Stimulated activated CD8-positive, alpha-beta memory T cell treated with anti-CD3 and anti-CD28 coated beads, Interleukin-12 subunit alpha, Interleukin-12 subunit beta, amount 100 ng/mL, for 24 hours (primary cell): ENCODE results near the gene C21orf58.

Experiments used
- DNase-seq: peaks from one replicate; pipeline ENCODE4 v3.0.0-alpha.2; 2020; ENCODE audit errors: extremely low read depth

C21orf58 gene

DNA sequence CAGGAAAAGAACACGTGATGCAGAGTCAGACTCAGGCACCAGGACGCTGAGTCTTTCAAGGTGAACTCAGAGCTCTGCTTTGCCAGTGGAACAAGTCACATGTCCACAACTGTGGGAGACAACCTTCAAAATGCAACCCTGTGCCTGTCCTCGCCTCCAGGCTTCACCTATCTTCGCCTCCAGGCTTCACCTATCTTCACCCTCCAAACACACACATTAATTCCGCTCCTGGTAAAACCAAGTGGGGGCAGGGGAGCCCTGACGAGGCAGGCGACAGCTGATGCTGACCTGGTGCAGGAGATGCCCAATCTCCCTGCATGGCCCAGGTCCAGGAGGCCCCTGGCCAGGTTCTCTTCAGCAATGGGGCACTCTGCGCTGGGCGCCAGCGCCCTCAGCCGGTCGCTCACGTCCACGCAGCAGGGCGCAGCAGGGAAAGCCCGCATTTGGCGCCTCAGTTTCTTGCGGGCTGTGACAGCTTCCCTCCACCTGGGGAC, 67.1 kb downstream of the C21orf58 start:
- no peak for DNase-seq

- no peak for DNase-seq
Measured at GRCh38 chr21:46255758-46256337, 67.8 kb downstream of the C21orf58 start.

DNA sequence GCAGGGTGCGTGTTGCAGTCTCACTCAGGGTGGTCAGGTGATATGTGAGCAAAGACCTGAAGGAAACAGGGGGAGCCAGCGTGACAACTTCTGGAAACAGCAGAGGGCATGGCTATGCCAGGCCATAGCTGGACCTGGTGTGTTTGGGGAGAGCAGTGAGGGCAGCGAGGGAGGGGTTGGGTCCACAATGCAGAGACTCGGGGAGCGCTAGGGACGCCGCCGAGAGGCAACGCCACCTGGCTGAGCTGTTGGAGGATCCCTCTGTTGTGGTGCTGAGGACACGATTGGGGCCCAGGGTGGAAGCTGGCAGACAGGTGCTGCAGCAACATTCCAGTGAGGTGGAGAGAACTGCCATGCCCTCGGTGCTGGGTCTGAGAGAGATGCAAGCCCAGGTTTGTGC, 68.5 kb downstream of the C21orf58 start:
- DNase-seq, result no peak

GRCh38 chr21:46254208-46254975, 69.3 kb downstream of the C21orf58 start:
- no peak for DNase-seq

DNA sequence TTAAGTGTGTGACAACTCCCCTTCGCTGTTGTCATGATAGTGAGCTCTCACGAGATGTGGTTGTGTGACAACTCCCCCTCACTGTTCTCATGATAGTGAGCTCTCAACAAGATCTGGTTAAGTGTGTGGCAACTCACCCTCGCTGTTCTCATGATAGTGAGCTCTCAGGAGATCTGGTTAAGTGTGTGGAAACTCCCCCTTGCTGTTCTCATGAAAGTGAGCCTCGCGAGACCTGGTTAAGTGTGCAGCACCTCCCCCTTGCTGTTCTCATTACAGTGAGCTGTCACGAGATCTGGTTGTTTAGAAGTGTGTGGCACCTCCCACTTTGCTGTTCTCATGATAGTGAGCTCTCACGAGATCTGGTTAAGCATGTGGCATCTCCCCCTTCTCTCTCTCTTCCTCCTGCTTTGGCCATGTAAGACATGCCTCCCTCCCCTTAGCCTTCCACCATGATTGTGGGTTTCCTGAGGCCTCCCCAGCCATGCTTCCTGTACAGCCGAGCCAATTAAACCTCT, 70.0 kb downstream of the C21orf58 start:
- DNase-seq, result no peak

GRCh38 chr21:46252840-46253239, 70.8 kb downstream of the C21orf58 start:
- no peak for DNase-seq
